ENCODE results near the gene TMEM150C. TPM values are rescaled to one million over a fixed set of nuclear protein-coding genes. Genes with fewer than 3 reads are reported as not detected.
"Not testable (repeated sequence)": the region's sequence is repeated elsewhere in the genome, so short reads cannot be mapped to it uniquely, and the experiment has no call there.

The TMEM150C gene
- polyA plus RNA-seq, 1 donor: 2.7 TPM

GRCh38 chr4:82515705-82516104 is 46.1 kb downstream of the TMEM150C start:
- DNase-seq (ENCODE audit: low read depth): no peak

GRCh38 chr4:82513382-82513781 is 48.4 kb downstream of the TMEM150C start:
- no peak for DNase-seq (ENCODE audit: low read depth)

- DNase-seq (ENCODE audit: low read depth): no peak
These were observed 51.6 kb downstream of the TMEM150C start for GRCh38 chr4:82510216-82510615.

GRCh38 chr4:82508806-82509428 is 52.9 kb downstream of the TMEM150C start:
- peak; percentile 20 for DNase-seq (ENCODE audit: low read depth)

- no peak for DNase-seq (ENCODE audit: low read depth)
These were observed 53.8 kb downstream of the TMEM150C start for GRCh38 chr4:82508011-82508410.

GRCh38 chr4:82501154-82501442 is 60.7 kb downstream of the TMEM150C start:
- no peak for DNase-seq (ENCODE audit: low read depth)

- no peak for DNase-seq (ENCODE audit: low read depth)
These were observed 61.2 kb downstream of the TMEM150C start for GRCh38 chr4:82500435-82501153.

GRCh38 chr4:82499738-82500434 is 61.9 kb downstream of the TMEM150C start:
- DNase-seq (ENCODE audit: low read depth): no peak

GRCh38 chr4:82496349-82496748 is 65.4 kb downstream of the TMEM150C start:
- DNase-seq (ENCODE audit: low read depth): no peak

GRCh38 chr4:82495666-82496065 is 66.1 kb downstream of the TMEM150C start:
- no peak for DNase-seq (ENCODE audit: low read depth)

- DNase-seq (ENCODE audit: low read depth): no peak
These were observed 67.9 kb downstream of the TMEM150C start for GRCh38 chr4:82493721-82494425.

GRCh38 chr4:82491251-82491960 is 70.4 kb downstream of the TMEM150C start:
- DNase-seq (ENCODE audit: low read depth): no peak

- DNase-seq (ENCODE audit: low read depth): no peak
These were observed 71.8 kb downstream of the TMEM150C start for GRCh38 chr4:82489987-82490386.

- no peak for DNase-seq (ENCODE audit: low read depth)
These were observed 72.7 kb downstream of the TMEM150C start for GRCh38 chr4:82489076-82489475.

GRCh38 chr4:82484996-82485783 is 76.6 kb downstream of the TMEM150C start:
- no peak for DNase-seq (ENCODE audit: low read depth)

- no peak for DNase-seq (ENCODE audit: low read depth)
These were observed 79.4 kb downstream of the TMEM150C start for GRCh38 chr4:82482387-82482786.

- no peak for DNase-seq (ENCODE audit: low read depth)
These were observed 80.3 kb downstream of the TMEM150C start for GRCh38 chr4:82481506-82481840.

- DNase-seq (ENCODE audit: low read depth): no peak
These were observed 80.8 kb downstream of the TMEM150C start for GRCh38 chr4:82480771-82481505.

- DNase-seq (ENCODE audit: low read depth): no peak
These were observed 82.2 kb downstream of the TMEM150C start for GRCh38 chr4:82479562-82479961.

- DNase-seq (ENCODE audit: low read depth): not testable (repeated sequence)
These were observed 84.3 kb downstream of the TMEM150C start for GRCh38 chr4:82477469-82477868.
